CD4-positive, alpha-beta T cell (primary cell): Measurements from ENCODE around the gene PRKACG. TPM values are rescaled to one million over a fixed set of nuclear protein-coding genes. Genes with fewer than 3 reads are reported as not detected.

Source experiments
- ATAC-seq: fragments of 200-7000 bp; cut with Tn5 transposase; one replicate; pipeline ENCODE4 v1.10.0; 2022; ENCODE audit warnings: mild to moderate bottlenecking; ENCODE audit not compliant: poor library complexity
- CTCF ChIA-PET: fragments of 350-600 bp; sonication (Branson Sonifier 250); formaldehyde crosslinking; loops from one replicate; lab custom pipeline; 2021; ENCODE audit warnings: antibody characterized with exemption, inconsistent platforms; lab: Charles Lee
- POLR2A ChIA-PET: fragments of 350-600 bp; sonication (Branson Sonifier 250); formaldehyde crosslinking; loops from one replicate; lab custom pipeline; 2021; ENCODE audit warnings: antibody characterized with exemption, inconsistent platforms; lab: Charles Lee
- DNase-seq, 14 experiments: peaks; one replicate each; pipeline ENCODE4 v3.0.0-alpha.2; 2013 to 2020; ENCODE audit warnings: mixed read lengths in 2 of 14
- H3K27ac ChIP-seq, 2 donors: one replicate each; pipeline versions ENCODE4 v1.5.1 to v1.7.0; 2013; ENCODE audit warnings: low read length in 2 of 2, low read depth in 1 of 2, mild to moderate bottlenecking in 1 of 2
- H3K27me3 ChIP-seq, 2 experiments: 1 replicate in 1 of 2; 2 replicates in 1 of 2; pipeline versions ENCODE4 v1.6.1 to v1.7.0; 2013; ENCODE audit warnings: low read length in 2 of 2, control low read depth in 1 of 2, mild to moderate bottlenecking in 1 of 2, moderate library complexity in 1 of 2; ENCODE audit not compliant: insufficient read depth in 2 of 2, control insufficient read depth in 1 of 2
- H3K36me3 ChIP-seq: one replicate; pipeline ENCODE4 v1.6.1; 2013; ENCODE audit warnings: low read length, control low read depth; ENCODE audit not compliant: insufficient read depth
- H3K4me1 ChIP-seq: one replicate; pipeline ENCODE4 v1.6.1; 2013; ENCODE audit warnings: low read length, control low read depth; ENCODE audit not compliant: insufficient read depth
- H3K4me3 ChIP-seq: one replicate; pipeline ENCODE4 v1.5.1; 2013; ENCODE audit warnings: mild to moderate bottlenecking, low read length, moderate library complexity
- H3K9me3 ChIP-seq, 2 experiments: 1 replicate in 1 of 2; 2 replicates in 1 of 2; pipeline versions ENCODE4 v1.6.1 to v1.7.0; 2013; ENCODE audit warnings: low read length in 2 of 2, mild to moderate bottlenecking in 2 of 2, control low read depth in 1 of 2, moderate library complexity in 1 of 2; ENCODE audit not compliant: control insufficient read depth in 1 of 2, insufficient read depth in 1 of 2
- H3K27ac Mint-ChIP-seq: one replicate; pipeline ENCODE4 v1.8.0; 2020; ENCODE audit warnings: mixed read lengths
- H3K27me3 Mint-ChIP-seq: one replicate; pipeline ENCODE4 v1.8.0; 2021; ENCODE audit warnings: mixed read lengths
- H3K36me3 Mint-ChIP-seq: one replicate; pipeline ENCODE4 v1.8.0; 2021; ENCODE audit warnings: low read depth, mixed read lengths
- H3K4me1 Mint-ChIP-seq: one replicate; pipeline ENCODE4 v1.8.0; 2021; ENCODE audit warnings: low read depth, mixed read lengths
- H3K4me3 Mint-ChIP-seq: one replicate; pipeline ENCODE4 v1.8.0; 2020; ENCODE audit warnings: mild to moderate bottlenecking, mixed read lengths
- H3K9me3 Mint-ChIP-seq: one replicate; pipeline ENCODE4 v1.8.0; 2020; ENCODE audit warnings: mixed read lengths
- CTCF ChIP-seq: fragments of 200-600 bp; IDR thresholded peaks from one replicate; pipeline ENCODE4 v1.8.0; 2022; ENCODE audit warnings: antibody characterized with exemption, mild to moderate bottlenecking
- intact Hi-C, 2 experiments: fragments of 100-400 bp; cut with DNase I in 1 of 2; cut with micrococcal nuclease in 1 of 2; formaldehyde crosslinking; loops; one replicate each; pipeline versions ENCODE4 v1.15.1 to v1.9.0; 2023 to 2025; cut with DNase I, micrococcal nuclease
- total RNA-seq, 174 experiments: library from RNA in 2 of 174; stranded (reverse) in 2 of 174; gene quantifications; one replicate each; pipeline ENCODE4 v1.2.3 and lab custom pipeline; 2021 to 2026

The PRKACG gene
- total RNA-seq, 2 experiments from 2014 or later, result not detected

DNA sequence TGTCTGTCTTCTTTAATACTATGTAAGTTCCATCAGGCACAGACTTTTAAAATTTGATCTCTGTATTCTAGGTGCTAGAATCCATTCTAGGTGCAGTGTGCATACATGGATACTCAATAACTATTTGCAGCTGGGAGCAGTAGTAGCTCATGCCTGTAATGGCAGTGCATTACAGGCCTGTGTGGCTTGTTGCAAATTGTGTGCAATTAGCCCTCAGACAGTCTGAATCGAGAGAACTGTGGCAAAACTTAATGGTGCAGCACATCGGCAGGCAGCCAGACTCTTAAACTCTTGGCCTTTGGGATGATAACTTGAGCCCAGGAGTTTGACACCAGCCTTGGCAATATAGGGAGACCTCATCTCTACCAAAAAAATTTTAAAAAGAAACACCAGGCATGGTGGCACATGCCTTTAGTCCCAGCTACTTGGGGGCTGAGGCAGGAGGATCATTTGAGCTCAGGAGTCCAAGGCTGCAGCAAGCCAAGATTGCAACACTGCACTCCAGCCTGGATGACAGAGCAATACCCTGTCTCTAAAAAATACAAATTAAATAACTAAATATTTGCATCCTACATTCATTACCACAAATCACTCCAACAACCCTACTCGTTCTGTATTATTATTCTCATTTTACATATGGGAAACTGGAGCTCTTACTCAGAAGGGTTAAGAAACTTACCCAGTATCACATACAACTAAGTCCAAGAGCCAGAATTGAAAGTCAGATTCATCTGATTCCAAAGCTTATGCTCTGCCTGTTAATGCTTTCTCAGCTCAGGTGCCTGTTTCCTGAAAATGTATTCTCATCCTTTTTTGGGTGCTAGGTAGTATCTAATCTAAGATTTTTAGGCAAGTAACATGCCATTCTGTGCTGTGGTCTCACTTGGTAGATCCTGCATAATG is 30.1 kb downstream of the PRKACG start:
- Histone ChIP-seq H3K4me3 (no peak overlapping the region), H3K9me3 (no peaks in the 10 kb centered on the region), H3K36me3 (no peaks in the 10 kb centered on the region), H3K27ac (no peak overlapping the region), H3K4me1 (peaks cover 15% of the 10 kb centered on the region), H3K27me3 (no peaks in the 10 kb centered on the region)
- DNase-seq, result no peak
- intact Hi-C loops, result no loop called here
- no peak for ATAC-seq
- Mint-ChIP-seq H3K4me3 (no peak overlapping the region), H3K27ac (no peak overlapping the region), H3K36me3 (no peaks in the 10 kb centered on the region), H3K27me3 (no peaks in the 10 kb centered on the region), H3K4me1 (peaks cover 6% of the 10 kb centered on the region), H3K9me3 (no peaks in the 10 kb centered on the region)
- no peak for TF ChIP-seq CTCF
- ChIA-PET POLR2A (no interaction called here), CTCF (no interaction called here)

DNA sequence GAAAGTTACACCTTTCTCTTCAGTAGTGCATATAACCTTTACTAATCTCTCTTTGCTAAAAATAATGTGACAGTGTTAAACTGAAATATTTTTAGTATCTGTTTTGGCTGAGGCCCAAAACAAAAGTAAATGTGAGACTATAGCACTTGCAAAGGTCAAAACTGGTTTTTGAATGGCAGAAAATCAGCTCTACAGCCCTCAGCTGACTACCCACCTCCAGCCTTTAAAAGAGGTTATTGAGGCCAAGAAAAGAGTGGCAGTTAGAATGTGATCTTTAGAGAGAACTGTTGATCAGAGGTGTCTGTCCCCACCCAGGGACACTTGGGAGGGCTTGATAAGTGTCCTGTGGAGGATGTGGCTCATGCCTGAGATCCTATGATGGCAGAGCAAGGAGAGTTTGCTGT is 30.9 kb downstream of the PRKACG start:
- H3K4me1 ChIP-seq, result peaks cover 15% of the 10 kb centered on the region
- ATAC-seq, result no peak
- no peaks in the 10 kb centered on the region for H3K27me3 ChIP-seq
- no peak overlapping the region for H3K27ac ChIP-seq
- no peak overlapping the region for H3K27ac Mint-ChIP-seq
- no peak for DNase-seq
- no peaks in the 10 kb centered on the region for H3K27me3 Mint-ChIP-seq
- no peaks in the 10 kb centered on the region for H3K9me3 ChIP-seq
- no peaks in the 10 kb centered on the region for H3K36me3 Mint-ChIP-seq
- POLR2A ChIA-PET, result no interaction called here
- no peaks in the 10 kb centered on the region for H3K36me3 ChIP-seq
- no peak for TF ChIP-seq CTCF
- intact Hi-C loops, result no loop called here
- H3K4me3 ChIP-seq, result no peak overlapping the region
- H3K4me3 Mint-ChIP-seq, result no peak overlapping the region
- H3K9me3 Mint-ChIP-seq, result no peaks in the 10 kb centered on the region
- peaks cover 6% of the 10 kb centered on the region for H3K4me1 Mint-ChIP-seq
- CTCF ChIA-PET, result no interaction called here

GRCh38 chr9:68981789-68982188 is 32.1 kb downstream of the PRKACG start:
- no peak overlapping the region for H3K27ac ChIP-seq
- no peak overlapping the region for H3K4me3 ChIP-seq
- Mint-ChIP-seq H3K4me3 (no peak overlapping the region), H3K9me3 (no peaks in the 10 kb centered on the region), H3K4me1 (peaks cover 6% of the 10 kb centered on the region), H3K27ac (no peak overlapping the region), H3K36me3 (no peaks in the 10 kb centered on the region), H3K27me3 (no peaks in the 10 kb centered on the region)
- no peaks in the 10 kb centered on the region for H3K9me3 ChIP-seq
- ATAC-seq, result no peak
- intact Hi-C loops, result no loop called here
- TF ChIP-seq CTCF, result no peak
- no peak for DNase-seq
- H3K4me1 ChIP-seq, result peaks cover 15% of the 10 kb centered on the region
- no peaks in the 10 kb centered on the region for H3K36me3 ChIP-seq
- ChIA-PET POLR2A (no interaction called here), CTCF (no interaction called here)
- H3K27me3 ChIP-seq, result no peaks in the 10 kb centered on the region
